PFSK-1 (cell line): ENCODE results near the gene PYM1.

Source experiments
- FOXP2 ChIP-seq: optimal IDR thresholded peaks from 2 replicates; pipeline ENCODE3; 2011; ENCODE audit warnings: borderline replicate concordance, control low read depth, inconsistent platforms; ENCODE audit not compliant: insufficient read depth; ENCODE audit errors: extremely low read length, extremely low read depth
- POLR2AphosphoS5 ChIP-seq: IDR thresholded peaks from 2 replicates; pipeline ENCODE4 v1.6.1; 2012; ENCODE audit warnings: low read depth, mild to moderate bottlenecking, control low read depth, low read length, moderate library complexity
- SIN3A ChIP-seq: IDR thresholded peaks from 2 replicates; pipeline ENCODE4 v1.6.1; 2012; ENCODE audit warnings: mild to moderate bottlenecking, low read length, moderate library complexity, borderline replicate concordance; ENCODE audit not compliant: insufficient read depth
- TAF1 ChIP-seq: IDR thresholded peaks from 2 replicates; pipeline ENCODE4 v1.6.1; 2012; ENCODE audit warnings: low read length, control low read depth, borderline replicate concordance; ENCODE audit not compliant: insufficient read depth
- TF ChIP-seq, protein P1 (sequence below), 2 experiments: IDR thresholded peaks; 2 replicates each; pipeline versions ENCODE4 v1.6.1 to v1.8.0; 2011 to 2012; ENCODE audit warnings: low read depth in 2 of 2, low read length in 2 of 2, control low read depth in 1 of 2, inconsistent platforms in 1 of 2, mild to moderate bottlenecking in 1 of 2, moderate library complexity in 1 of 2; ENCODE audit not compliant: insufficient read depth in 1 of 2

PYM1 gene

DNA sequence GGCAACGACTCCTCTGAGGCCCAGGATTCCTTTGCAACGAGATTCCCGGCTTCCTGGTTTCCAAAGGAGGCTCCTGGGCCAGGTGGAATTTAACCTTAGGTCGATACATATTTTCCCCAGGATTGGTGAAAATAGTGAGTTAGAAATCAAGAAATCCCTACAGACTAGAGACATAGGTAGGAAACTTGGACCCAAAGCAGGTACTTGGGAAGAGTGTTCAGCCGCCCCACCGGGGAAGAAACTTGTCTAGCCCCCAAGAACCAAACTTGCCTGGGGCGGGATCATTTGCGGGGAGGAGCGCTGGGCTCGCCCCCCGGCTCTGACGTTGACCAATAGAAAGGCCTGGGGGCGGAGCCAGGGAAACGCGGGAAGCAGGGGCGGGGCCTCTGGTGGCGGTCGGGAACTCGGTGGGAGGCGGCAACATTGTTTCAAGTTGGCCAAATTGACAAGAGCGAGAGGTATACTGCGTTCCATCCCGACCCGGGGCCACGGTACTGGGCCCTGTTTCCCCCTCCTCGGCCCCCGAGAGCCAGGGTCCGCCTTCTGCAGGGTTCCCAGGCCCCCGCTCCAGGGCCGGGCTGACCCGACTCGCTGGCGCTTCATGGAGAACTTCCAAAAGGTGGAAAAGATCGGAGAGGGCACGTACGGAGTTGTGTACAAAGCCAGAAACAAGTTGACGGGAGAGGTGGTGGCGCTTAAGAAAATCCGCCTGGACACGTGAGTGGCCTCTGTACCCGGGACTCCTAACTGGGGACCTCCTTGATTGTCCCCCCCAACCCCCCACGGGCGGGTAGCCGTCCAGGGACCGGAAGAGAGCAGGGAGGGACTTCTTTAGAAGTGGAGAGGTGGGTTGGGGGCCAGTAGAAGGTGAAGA lies 39.0 kb upstream of the PYM1 start, which contains the start of gene CDK2:
CDK2 (plus strand) TSS at position 423 of the 874 bp plus-strand sequence; CDS start at position 602, 179 bp downstream.
- TF ChIP-seq POLR2AphosphoS5, result peak; percentile 59
- TF ChIP-seq TAF1, result no peak
- 0 out of 2 replicates have a peak, but pooled peaks have one; percentile 18 for TF ChIP-seq SIN3A

DNA sequence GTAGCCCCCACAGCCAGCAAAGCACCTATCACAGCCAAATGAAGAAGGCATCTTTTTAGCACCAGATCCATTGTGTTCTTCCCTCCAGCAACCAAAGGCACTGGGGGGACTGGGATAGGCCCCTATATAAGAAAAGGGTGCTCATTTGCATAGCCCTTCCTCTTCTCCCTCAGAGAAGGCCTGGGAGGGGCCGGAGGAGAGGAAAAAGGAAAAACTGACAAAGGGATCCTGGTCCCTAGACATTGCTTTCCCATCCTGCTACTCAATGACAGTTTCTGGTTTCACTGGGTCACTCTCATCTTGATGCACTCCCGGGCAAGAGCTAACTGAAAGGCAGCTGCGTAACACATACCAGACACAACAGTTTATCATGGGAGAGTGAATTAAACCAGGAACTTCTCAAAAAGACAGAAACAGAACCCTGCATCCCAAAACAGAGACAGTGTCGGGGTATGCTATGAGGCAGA lies 38.3 kb upstream of the PYM1 start, which contains the start of gene PMEL:
PMEL (minus strand) TSS at position 102 of the 467 bp plus-strand sequence; CDS start at position 71, 31 bp downstream.
- TF ChIP-seq POLR2AphosphoS5, result no peak

DNA sequence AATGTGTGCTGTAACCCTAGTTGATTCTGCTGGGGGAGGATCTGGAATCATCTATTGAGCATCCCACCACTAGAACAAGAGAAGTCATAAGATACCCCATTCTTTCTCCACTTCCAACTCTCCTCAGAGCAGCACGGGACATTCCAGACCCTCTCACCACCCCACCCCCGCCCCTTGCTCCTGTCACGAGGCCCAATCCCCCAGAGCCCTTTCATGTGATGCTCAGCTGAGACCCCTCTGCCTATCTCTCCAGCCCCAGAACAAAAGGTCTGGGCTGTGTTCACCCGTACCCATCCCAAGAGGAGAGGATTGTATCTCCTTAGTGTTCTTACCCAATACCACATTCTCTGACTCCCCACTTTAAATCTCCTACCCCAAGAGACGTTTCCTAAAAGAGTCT lies 37.5 kb upstream of the PYM1 start:
- TF ChIP-seq, protein P1, sequence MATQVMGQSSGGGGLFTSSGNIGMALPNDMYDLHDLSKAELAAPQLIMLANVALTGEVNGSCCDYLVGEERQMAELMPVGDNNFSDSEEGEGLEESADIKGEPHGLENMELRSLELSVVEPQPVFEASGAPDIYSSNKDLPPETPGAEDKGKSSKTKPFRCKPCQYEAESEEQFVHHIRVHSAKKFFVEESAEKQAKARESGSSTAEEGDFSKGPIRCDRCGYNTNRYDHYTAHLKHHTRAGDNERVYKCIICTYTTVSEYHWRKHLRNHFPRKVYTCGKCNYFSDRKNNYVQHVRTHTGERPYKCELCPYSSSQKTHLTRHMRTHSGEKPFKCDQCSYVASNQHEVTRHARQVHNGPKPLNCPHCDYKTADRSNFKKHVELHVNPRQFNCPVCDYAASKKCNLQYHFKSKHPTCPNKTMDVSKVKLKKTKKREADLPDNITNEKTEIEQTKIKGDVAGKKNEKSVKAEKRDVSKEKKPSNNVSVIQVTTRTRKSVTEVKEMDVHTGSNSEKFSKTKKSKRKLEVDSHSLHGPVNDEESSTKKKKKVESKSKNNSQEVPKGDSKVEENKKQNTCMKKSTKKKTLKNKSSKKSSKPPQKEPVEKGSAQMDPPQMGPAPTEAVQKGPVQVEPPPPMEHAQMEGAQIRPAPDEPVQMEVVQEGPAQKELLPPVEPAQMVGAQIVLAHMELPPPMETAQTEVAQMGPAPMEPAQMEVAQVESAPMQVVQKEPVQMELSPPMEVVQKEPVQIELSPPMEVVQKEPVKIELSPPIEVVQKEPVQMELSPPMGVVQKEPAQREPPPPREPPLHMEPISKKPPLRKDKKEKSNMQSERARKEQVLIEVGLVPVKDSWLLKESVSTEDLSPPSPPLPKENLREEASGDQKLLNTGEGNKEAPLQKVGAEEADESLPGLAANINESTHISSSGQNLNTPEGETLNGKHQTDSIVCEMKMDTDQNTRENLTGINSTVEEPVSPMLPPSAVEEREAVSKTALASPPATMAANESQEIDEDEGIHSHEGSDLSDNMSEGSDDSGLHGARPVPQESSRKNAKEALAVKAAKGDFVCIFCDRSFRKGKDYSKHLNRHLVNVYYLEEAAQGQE (IDR thresholded peaks at IDR 0.05; ENCODE audit: insufficient read depth in 1 of 2, low read depth in 2 of 2, low read length in 2 of 2), result no peak
- no peak for TF ChIP-seq SIN3A
- TF ChIP-seq FOXP2, result no peak
- no peak for TF ChIP-seq TAF1
- no peak for TF ChIP-seq POLR2AphosphoS5

DNA sequence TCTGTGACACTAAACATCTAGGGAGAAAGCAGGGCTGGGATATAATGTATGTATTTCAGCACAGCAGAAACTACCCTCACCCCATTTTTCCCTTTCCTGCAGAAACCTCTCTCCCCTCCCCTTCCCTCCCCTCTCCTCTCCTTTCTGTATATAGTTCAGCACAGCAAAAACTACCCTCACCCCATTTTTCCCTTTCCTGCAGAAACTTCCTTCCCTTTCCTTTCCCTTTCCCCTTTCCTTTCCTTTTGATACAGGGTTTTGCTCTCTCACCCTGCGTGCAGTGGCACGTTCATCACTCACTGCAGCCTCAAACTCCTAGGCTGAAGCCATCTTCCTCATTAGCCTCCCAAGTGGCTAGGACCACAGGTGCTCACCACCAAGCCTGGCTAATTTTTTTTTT lies 36.1 kb upstream of the PYM1 start:
- TF ChIP-seq FOXP2 (no peak), TAF1 (no peak), POLR2AphosphoS5 (no peak), SIN3A (no peak)
- TF ChIP-seq, protein P1 (IDR thresholded peaks at IDR 0.05; ENCODE audit: insufficient read depth in 1 of 2, low read depth in 2 of 2, low read length in 2 of 2), result no peak

DNA sequence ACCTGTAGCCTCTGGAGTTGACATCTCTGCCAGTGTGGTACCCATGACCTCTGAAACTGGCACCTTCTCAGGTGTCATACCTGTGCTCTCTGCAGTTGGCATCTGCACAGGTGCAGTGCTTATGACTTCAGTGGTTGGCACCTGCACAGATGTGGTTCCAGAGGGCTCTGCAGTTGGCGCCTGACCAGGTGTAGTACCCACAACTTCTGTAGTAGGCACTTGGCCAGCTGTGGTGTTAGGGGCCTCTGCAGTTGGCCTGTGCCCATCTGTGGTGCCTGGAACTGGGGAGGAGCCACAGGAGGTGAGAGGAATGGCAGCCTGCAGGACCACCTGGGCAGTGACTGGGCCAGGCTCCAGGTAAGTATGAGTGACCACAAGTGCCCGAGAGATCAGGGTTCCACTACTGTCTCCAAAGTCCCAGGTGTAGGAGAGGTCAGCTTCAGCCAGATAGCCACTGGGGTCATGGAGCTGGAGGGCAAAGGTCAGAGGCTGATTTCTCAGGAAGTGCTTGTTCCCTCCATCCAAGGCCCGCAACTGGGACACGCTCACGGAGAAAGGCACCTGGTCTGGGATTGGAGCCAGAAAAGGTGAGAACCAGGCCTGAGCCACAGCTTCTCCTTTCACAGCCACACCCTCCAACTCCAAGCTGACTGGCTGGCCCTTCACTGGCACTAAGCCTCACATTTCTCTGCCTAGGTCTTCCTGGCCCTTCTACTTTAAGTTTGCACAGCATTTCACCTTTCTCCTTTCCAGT lies 29.6 kb upstream of the PYM1 start:
- TF ChIP-seq TAF1, result no peak
- no peak for TF ChIP-seq POLR2AphosphoS5
- no peak for TF ChIP-seq FOXP2
- TF ChIP-seq SIN3A, result no peak
- TF ChIP-seq, protein P1 (IDR thresholded peaks at IDR 0.05; ENCODE audit: insufficient read depth in 1 of 2, low read depth in 2 of 2, low read length in 2 of 2), result no peak
